IMR-90 (cell line): ENCODE data around the gene POU4F1. TPM values are rescaled to one million over a fixed set of nuclear protein-coding genes. Genes with fewer than 3 reads are reported as not detected.
A peak's percentile ranks its signal among the peaks of the same experiment; 100 is the strongest.

Experiments
- ATAC-seq: fragments of 200-7000 bp; cut with Tn5 transposase; 2 replicates; pipeline ENCODE4 v1.9.1; 2020; ENCODE audit warnings: low read depth, mild to moderate bottlenecking, moderate library complexity
- BruUV-seq: library from RNA; stranded (reverse); fragments of 400-500 nt; replicated peaks from 2 replicates; lab custom pipeline; 2021; lab: Mats Ljungman, UMichigan
- CTCF ChIA-PET: fragments of 300-600 bp; formaldehyde crosslinking; extraction: SDS; loops from one replicate; lab custom pipeline; 2021; ENCODE audit warnings: antibody characterized with exemption; lab: Yijun Ruan, JAX
- POLR2A ChIA-PET: fragments of 300-600 bp; sonication (Branson Sonifier 250); formaldehyde crosslinking; loops from one replicate; lab custom pipeline; 2022; ENCODE audit warnings: antibody characterized with exemption; ENCODE audit not compliant: unreplicated experiment; lab: Charles Lee
- DNase-seq: peaks from one replicate; pipeline ENCODE4 v3.0.0; 2013
- H2AFZ ChIP-seq: replicated peaks from 2 replicates; pipeline ENCODE3; 2013; ENCODE audit warnings: low read length, mild to moderate bottlenecking; ENCODE audit not compliant: poor library complexity
- H2AK5ac ChIP-seq: 2 replicates; pipeline ENCODE4 v1.6.1; 2013; ENCODE audit warnings: low read depth, low read length, inconsistent platforms
- H2AK9ac ChIP-seq: replicated peaks from 2 replicates; pipeline ENCODE3; 2013; ENCODE audit warnings: mild to moderate bottlenecking, low read depth, low read length, moderate library complexity; ENCODE audit not compliant: poor library complexity
- H2BK120ac ChIP-seq: 2 replicates; pipeline ENCODE4 v1.6.1; 2013; ENCODE audit warnings: low read depth, low read length, inconsistent platforms
- H2BK15ac ChIP-seq: 3 replicates; pipeline ENCODE4 v1.6.1; 2013; ENCODE audit warnings: low read depth, low read length, inconsistent platforms
- H2BK20ac ChIP-seq: 2 replicates; pipeline ENCODE4 v1.6.1; 2013; ENCODE audit warnings: low read depth, mild to moderate bottlenecking, inconsistent platforms, low read length, moderate library complexity
- H2BK5ac ChIP-seq: 2 replicates; pipeline ENCODE4 v1.6.1; 2013; ENCODE audit warnings: mild to moderate bottlenecking, low read depth, low read length, inconsistent platforms; ENCODE audit not compliant: poor library complexity, severe bottlenecking
- H3K14ac ChIP-seq: replicated peaks from 2 replicates; pipeline ENCODE4 v1.6.1; 2013; ENCODE audit warnings: low read depth, low read length, inconsistent platforms
- H3K18ac ChIP-seq: 2 replicates; pipeline ENCODE4 v1.6.1; 2013; ENCODE audit warnings: low read depth, low read length, control low read depth
- H3K23ac ChIP-seq: 2 replicates; pipeline ENCODE4 v1.6.1; 2013; ENCODE audit warnings: low read depth, low read length, inconsistent platforms
- H3K27ac ChIP-seq: 2 replicates; pipeline ENCODE4 v1.5.1; 2013; ENCODE audit warnings: mild to moderate bottlenecking, control low read depth, low read length; ENCODE audit not compliant: insufficient read depth
- H3K27me3 ChIP-seq: 2 replicates; pipeline ENCODE4 v1.6.1; 2013; ENCODE audit warnings: low read length; ENCODE audit not compliant: control insufficient read depth, insufficient read depth
- H3K36me3 ChIP-seq: 2 replicates; pipeline ENCODE4 v1.6.1; 2013; ENCODE audit warnings: low read length, mixed read lengths; ENCODE audit not compliant: control insufficient read depth, insufficient read depth
- H3K4ac ChIP-seq: 2 replicates; pipeline ENCODE4 v1.6.1; 2013; ENCODE audit warnings: low read depth, low read length, inconsistent platforms
- H3K4me1 ChIP-seq: 2 replicates; pipeline ENCODE4 v1.6.1; 2013; ENCODE audit warnings: low read length, mixed read lengths; ENCODE audit not compliant: control insufficient read depth, insufficient read depth
- H3K4me2 ChIP-seq: 2 replicates; pipeline ENCODE4 v1.6.1; 2013; ENCODE audit warnings: low read depth, mild to moderate bottlenecking, control low read depth, low read length, moderate library complexity
- H3K4me3 ChIP-seq: 2 replicates; pipeline ENCODE4 v1.5.1; 2013; ENCODE audit warnings: low read depth, mild to moderate bottlenecking, control low read depth, low read length, moderate library complexity; ENCODE audit not compliant: insufficient read depth
- H3K56ac ChIP-seq: 2 replicates; pipeline ENCODE4 v1.6.1; 2013; ENCODE audit warnings: low read length, inconsistent platforms; ENCODE audit not compliant: insufficient read depth; ENCODE audit errors: extremely low read depth
- H3K79me1 ChIP-seq, 2 experiments: 2 replicates each; pipeline ENCODE4 v1.6.1; 2013; ENCODE audit warnings: low read length in 2 of 2, inconsistent platforms in 1 of 2, low read depth in 1 of 2
- H3K9ac ChIP-seq: 2 replicates; pipeline ENCODE4 v1.6.1; 2013; ENCODE audit warnings: low read depth, low read length, control low read depth
- H3K9me1 ChIP-seq: 2 replicates; pipeline ENCODE4 v1.6.1; 2013; ENCODE audit warnings: low read length, inconsistent platforms; ENCODE audit not compliant: insufficient read depth
- H3K9me3 ChIP-seq: 2 replicates; pipeline ENCODE4 v1.6.1; 2013; ENCODE audit warnings: low read length; ENCODE audit not compliant: control insufficient read depth, insufficient read depth
- H4K20me1 ChIP-seq: 2 replicates; pipeline ENCODE4 v1.6.1; 2013; ENCODE audit warnings: low read length, inconsistent platforms; ENCODE audit not compliant: insufficient read depth
- H4K5ac ChIP-seq: 2 replicates; pipeline ENCODE4 v1.6.1; 2013; ENCODE audit warnings: mild to moderate bottlenecking, low read depth, low read length, control low read depth
- H4K8ac ChIP-seq, 2 experiments: 2 replicates each; pipeline ENCODE4 v1.6.1; 2013; ENCODE audit warnings: low read depth in 2 of 2, low read length in 2 of 2, control low read depth in 1 of 2, inconsistent platforms in 1 of 2
- H4K91ac ChIP-seq: 2 replicates; pipeline ENCODE4 v1.6.1; 2013; ENCODE audit warnings: low read depth, low read length, inconsistent platforms; ENCODE audit not compliant: insufficient read depth
- CEBPB ChIP-seq: IDR thresholded peaks from 2 replicates; pipeline ENCODE4 v1.6.1; 2012; ENCODE audit warnings: low read depth, low read length, improper control_type of control experiment
- CHD1 ChIP-seq: IDR thresholded peaks from 2 replicates; pipeline ENCODE4 v1.6.1; 2012; ENCODE audit warnings: low read depth, low read length, improper control_type of control experiment
- MAFK ChIP-seq: IDR thresholded peaks from 2 replicates; pipeline ENCODE4 v1.6.1; 2012; ENCODE audit warnings: low read depth, low read length, improper control_type of control experiment
- POLR2A ChIP-seq: IDR thresholded peaks from 2 replicates; pipeline ENCODE4 v1.6.1; 2012; ENCODE audit warnings: mild to moderate bottlenecking, low read depth, low read length
- RAD21 ChIP-seq: IDR thresholded peaks from 2 replicates; pipeline ENCODE4 v1.6.1; 2012; ENCODE audit warnings: low read length, improper control_type of control experiment
- RFX5 ChIP-seq: IDR thresholded peaks from 2 replicates; pipeline ENCODE4 v1.8.0; 2012; ENCODE audit warnings: low read depth, mild to moderate bottlenecking, low read length, moderate library complexity
- SMC3 ChIP-seq: fragments of 150-350 bp; IDR thresholded peaks from 2 replicates; pipeline ENCODE4 v1.6.1; 2016; ENCODE audit warnings: low read depth, mild to moderate bottlenecking, antibody characterized with exemption, low read length, moderate library complexity
- USF2 ChIP-seq: fragments of 150-350 bp; IDR thresholded peaks from 2 replicates; pipeline ENCODE4 v1.6.1; 2017; ENCODE audit warnings: mild to moderate bottlenecking, antibody characterized with exemption, low read length, low read depth
- WGBS, 2 experiments: methylation state at CpG; one replicate each; pipeline versions ENCODE4 v1.1.5 to v1.1.7; 2013; ENCODE audit warnings: missing lambda C conversion rate in 2 of 2; ENCODE audit not compliant: insufficient read length in 1 of 2; ENCODE audit errors: extremely low coverage in 2 of 2; 5-methylcytosine and 5-hydroxymethylcytosine counted together
- dilution Hi-C: fragments of 300-500 bp; cut with HindIII; formaldehyde crosslinking; loops from one replicate; pipeline ENCODE4 v1.14.3; 2018; ENCODE audit warnings: low sequenced_read_pairs; ENCODE audit not compliant: unreplicated experiment
- in situ Hi-C: fragments of 300-500 bp; cut with MboI; formaldehyde crosslinking; loops from 3 replicates; pipeline ENCODE4 v1.14.3; 2019; ENCODE audit warnings: low sequenced_read_pairs, inconsistent platforms, mixed read lengths
- intact Hi-C: fragments of 100-400 bp; cut with micrococcal nuclease; formaldehyde crosslinking; loops from 2 replicates; pipeline ENCODE4 v1.10.0; 2022
- polyA plus RNA-seq, 3 experiments: library from polyadenylated mRNA; depleted of rRNA; stranded (reverse); fragments of >200 nt; gene quantifications; 2 replicates each; pipeline ENCODE4 v1.2.3, GENCODE V29; 2012; ENCODE audit warnings: low replicate concordance in 1 of 3
- total RNA-seq: library from RNA; depleted of rRNA; stranded (reverse); fragments of >200 nt; gene quantifications from 2 replicates; pipeline ENCODE4 v1.2.3, GENCODE V29; 2012
- TF ChIP-seq, protein P1 (sequence below): fragments of 150-350 bp; IDR thresholded peaks from 2 replicates; pipeline ENCODE4 v1.6.1; 2016; ENCODE audit warnings: low read depth, mild to moderate bottlenecking, low read length, moderate library complexity, borderline replicate concordance

The POU4F1 gene
- total and polyA plus RNA-seq, 2 of the 4 experiments (the other 2 are of a cell fraction), result 0.02 TPM; not detected in 1

- TF ChIP-seq RFX5 (no peak), USF2 (no peak), RAD21 (no peak), POLR2A (no peak), MAFK (no peak), CHD1 (no peak), SMC3 (no peak), CEBPB (peak; percentile 20; the same call in 1 of the 2 replicates)
- TF ChIP-seq, protein P1, sequence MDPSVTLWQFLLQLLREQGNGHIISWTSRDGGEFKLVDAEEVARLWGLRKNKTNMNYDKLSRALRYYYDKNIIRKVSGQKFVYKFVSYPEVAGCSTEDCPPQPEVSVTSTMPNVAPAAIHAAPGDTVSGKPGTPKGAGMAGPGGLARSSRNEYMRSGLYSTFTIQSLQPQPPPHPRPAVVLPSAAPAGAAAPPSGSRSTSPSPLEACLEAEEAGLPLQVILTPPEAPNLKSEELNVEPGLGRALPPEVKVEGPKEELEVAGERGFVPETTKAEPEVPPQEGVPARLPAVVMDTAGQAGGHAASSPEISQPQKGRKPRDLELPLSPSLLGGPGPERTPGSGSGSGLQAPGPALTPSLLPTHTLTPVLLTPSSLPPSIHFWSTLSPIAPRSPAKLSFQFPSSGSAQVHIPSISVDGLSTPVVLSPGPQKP, result no peak
- no peak overlapping the region for H2BK20ac ChIP-seq
- no peak overlapping the region for H3K14ac ChIP-seq
- H2AFZ ChIP-seq, result no peak overlapping the region
- no peaks in the 10 kb centered on the region for H3K4me1 ChIP-seq
- H3K4ac ChIP-seq, result no peak overlapping the region
- no peaks in the 10 kb centered on the region for H4K20me1 ChIP-seq
- H2BK120ac ChIP-seq, result no peak overlapping the region
- DNase-seq (no peak), ATAC-seq (no peak)
- in situ Hi-C loops, result no loop called here
- dilution Hi-C loops, result no loop called here
- H3K27ac ChIP-seq, result no peak overlapping the region
- no peaks in the 10 kb centered on the region for H3K79me1 ChIP-seq
- H3K9ac ChIP-seq, result no peak overlapping the region
- intact Hi-C loops, result no loop called here
- BruUV-seq, result no TSS peak
- H2AK9ac ChIP-seq, result no peak overlapping the region
- H4K5ac ChIP-seq, result no peak overlapping the region
- no peak overlapping the region for H4K91ac ChIP-seq
- H3K36me3 ChIP-seq, result no peaks in the 10 kb centered on the region
- H3K27me3 ChIP-seq, result no peaks in the 10 kb centered on the region
- no peak overlapping the region for H3K56ac ChIP-seq
- ChIA-PET POLR2A (no interaction called here), CTCF (no interaction called here)
- WGBS, 2 experiments, result no CpG with 5 or more reads among the region's 1 CpG
- no peak overlapping the region for H3K23ac ChIP-seq
- no peak overlapping the region for H2BK5ac ChIP-seq
- H3K4me3 ChIP-seq, result no peak overlapping the region
- no peak overlapping the region for H2BK15ac ChIP-seq
- H3K9me1 ChIP-seq, result no peaks in the 10 kb centered on the region
- no peak overlapping the region for H3K4me2 ChIP-seq
- no peak overlapping the region for H2AK5ac ChIP-seq
- H4K8ac ChIP-seq, result no peak overlapping the region
- H3K9me3 ChIP-seq, result no peaks in the 10 kb centered on the region
- no peak overlapping the region for H3K18ac ChIP-seq
Measured at GRCh38 chr13:78569029-78569428, 34.3 kb downstream of the POU4F1 start.
